HG02759 (cell line): Measurements from ENCODE around the gene LSP1.
"Not testable (repeated sequence)": the region's sequence is repeated elsewhere in the genome, so short reads cannot be mapped to it uniquely, and the experiment has no call there.

Source experiments
- ATAC-seq: cut with Tn5 transposase; IDR thresholded peaks from one replicate; pipeline ENCODE4 v1.9.1; 2021; ENCODE audit warnings: mild to moderate bottlenecking, moderate library complexity; ENCODE audit not compliant: unreplicated experiment

The LSP1 gene

GRCh38 chr11:1862588-1863351 is 9.9 kb downstream of the LSP1 start:
- ATAC-seq = no peak

- no peak for ATAC-seq
Observed at GRCh38 chr11:1863352-1864216, 10.7 kb downstream of the LSP1 start.

- no peak for ATAC-seq
Observed at GRCh38 chr11:1864231-1864630, 11.3 kb downstream of the LSP1 start.

- ATAC-seq = no peak
Observed at GRCh38 chr11:1864831-1865665, 12.2 kb downstream of the LSP1 start.

GRCh38 chr11:1866226-1866625 is 13.3 kb downstream of the LSP1 start:
- ATAC-seq = no peak

GRCh38 chr11:1866776-1867175 is 13.9 kb downstream of the LSP1 start:
- no peak for ATAC-seq

GRCh38 chr11:1867381-1867780 is 14.5 kb downstream of the LSP1 start:
- ATAC-seq = no peak

GRCh38 chr11:1868056-1868635 is 15.3 kb downstream of the LSP1 start:
- no peak for ATAC-seq

GRCh38 chr11:1868636-1869291 is 15.9 kb downstream of the LSP1 start:
- no peak for ATAC-seq

GRCh38 chr11:1869427-1870325 is 16.8 kb downstream of the LSP1 start:
- no peak for ATAC-seq

GRCh38 chr11:1870326-1870696 is 17.4 kb downstream of the LSP1 start:
- ATAC-seq = no peak

- ATAC-seq = no peak
Observed at GRCh38 chr11:1870721-1871466, 18.0 kb downstream of the LSP1 start.

- no peak for ATAC-seq
Observed at GRCh38 chr11:1871531-1871930, 18.6 kb downstream of the LSP1 start.

- ATAC-seq = no peak
Observed at GRCh38 chr11:1872267-1872985, 19.5 kb downstream of the LSP1 start.

GRCh38 chr11:1873048-1873812 is 20.3 kb downstream of the LSP1 start:
- ATAC-seq = no peak

GRCh38 chr11:1873813-1874150 is 20.9 kb downstream of the LSP1 start:
- ATAC-seq = not testable (repeated sequence)

- not testable (repeated sequence) for ATAC-seq
Observed at GRCh38 chr11:1874441-1875092, 21.7 kb downstream of the LSP1 start.
